Measurements from ENCODE around the gene ANKRD17.

GRCh38 chr4:73092868-73093267 is 165.7 kb downstream of the ANKRD17 start:
- TF ChIP-seq EZH2 (IDR thresholded peaks at IDR 0.05; ENCODE audit: insufficient read depth, low read length) (no peak), CTCF (IDR thresholded peaks at IDR 0.05; ENCODE audit: insufficient read depth, low read depth, low read length) (no peak)
